Activated CD4-positive, alpha-beta T cell treated with anti-CD3 and anti-CD28 coated beads, Interleukin-10, Interleukin-2, amounts not matched to agents 100 ng/mL and 50 ng/mL, durations not matched to agents 16 hours and 8 hours (primary cell): Measurements from ENCODE around the gene ZNF577.
"Not testable (repeated sequence)": the region's sequence is repeated elsewhere in the genome, so short reads cannot be mapped to it uniquely, and the experiment has no call there.

Experiments used
- DNase-seq: peaks from one replicate; pipeline ENCODE4 v3.0.0-alpha.2; 2020

The ZNF577 gene

DNA sequence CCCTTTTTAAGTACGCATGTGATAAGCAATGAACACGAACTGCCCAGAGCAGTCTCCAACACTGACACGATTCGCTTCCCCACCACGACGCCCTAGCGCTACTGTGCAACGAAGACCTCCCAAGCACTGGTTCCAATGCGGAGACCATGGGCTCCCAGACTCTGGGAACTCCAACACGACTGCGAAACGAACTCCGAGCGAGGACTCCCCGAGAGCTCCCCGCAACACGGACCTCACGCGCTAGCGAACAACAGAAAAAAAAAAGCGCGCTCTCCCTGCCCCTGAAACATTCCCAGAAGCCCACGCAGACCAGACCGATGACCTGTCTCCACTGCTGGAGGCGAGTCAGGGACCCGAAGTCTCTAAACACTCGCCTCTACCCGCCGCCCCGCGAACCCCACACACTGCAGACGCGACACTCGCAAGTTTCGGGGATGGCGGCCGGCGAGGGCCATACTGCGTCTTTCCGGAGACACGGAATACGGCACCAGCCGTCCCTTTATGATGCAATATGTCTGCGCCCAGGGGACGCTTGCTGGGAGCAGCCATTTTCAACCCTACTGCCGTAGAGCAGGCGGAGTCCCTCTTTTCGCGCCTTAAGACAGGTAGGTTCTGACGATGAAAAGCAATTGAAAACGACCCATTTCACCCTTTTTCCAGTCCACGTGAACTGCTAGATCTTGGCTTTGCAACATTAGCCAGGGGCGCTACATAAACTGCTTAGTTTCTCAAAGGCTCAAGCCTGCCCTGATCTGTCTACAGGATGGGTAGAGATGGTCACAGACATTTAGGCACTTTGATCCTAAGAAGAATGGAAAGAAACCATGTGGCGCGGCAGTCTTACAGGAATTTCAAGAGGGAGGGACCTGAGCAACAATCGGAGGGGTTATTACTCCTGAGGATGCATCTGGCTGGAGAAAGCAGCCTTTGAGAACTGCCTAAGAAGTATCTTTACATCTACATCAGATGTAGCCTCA, at the start of gene ZNF577:
TSS of gene ZNF577 (minus strand) at position 430 of the 977 bp plus-strand sequence. CDS start 7,569 bp downstream, outside the sequence.
- peak; percentile 71 for DNase-seq

DNA sequence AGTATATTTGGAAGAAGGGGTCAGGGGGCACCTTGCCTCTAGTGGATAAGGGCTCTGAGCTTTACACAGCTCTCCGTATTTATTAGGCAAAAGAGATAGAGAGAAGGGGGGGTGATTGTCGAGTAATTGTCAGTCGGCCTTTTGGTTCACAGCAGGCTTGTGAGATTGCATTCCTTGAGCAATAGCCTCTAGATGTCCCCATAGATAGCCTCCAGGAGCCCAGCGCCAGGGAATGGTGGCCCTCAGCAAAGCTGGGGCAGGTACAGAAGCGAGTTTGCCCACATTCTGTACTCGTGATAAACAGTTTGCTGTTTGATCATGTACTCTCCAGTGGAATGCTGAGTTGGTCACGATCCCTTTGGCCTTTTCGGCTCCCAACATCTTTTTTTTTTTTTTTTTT, 44.2 kb upstream of the ZNF577 start:
- DNase-seq, result no peak

DNA sequence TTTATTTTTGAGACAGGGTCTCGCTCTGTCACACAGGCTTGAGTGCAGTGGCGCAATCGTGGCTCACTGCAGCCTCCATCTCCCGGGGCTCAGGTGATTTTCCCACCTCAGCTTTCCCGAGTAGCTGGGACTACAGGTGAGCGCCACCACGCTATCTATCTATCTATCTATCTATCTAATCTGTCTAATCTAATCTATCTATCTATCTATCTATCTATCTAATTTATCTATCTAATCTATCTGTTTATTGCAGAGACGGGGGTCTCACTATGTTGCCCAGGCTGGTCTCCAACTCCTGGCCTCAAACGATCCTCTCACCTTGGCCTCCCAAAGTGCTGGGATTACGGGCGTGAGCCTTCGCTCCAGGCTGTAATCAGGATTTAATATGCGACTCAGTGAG, 40.1 kb upstream of the ZNF577 start:
- DNase-seq, result no peak

DNA sequence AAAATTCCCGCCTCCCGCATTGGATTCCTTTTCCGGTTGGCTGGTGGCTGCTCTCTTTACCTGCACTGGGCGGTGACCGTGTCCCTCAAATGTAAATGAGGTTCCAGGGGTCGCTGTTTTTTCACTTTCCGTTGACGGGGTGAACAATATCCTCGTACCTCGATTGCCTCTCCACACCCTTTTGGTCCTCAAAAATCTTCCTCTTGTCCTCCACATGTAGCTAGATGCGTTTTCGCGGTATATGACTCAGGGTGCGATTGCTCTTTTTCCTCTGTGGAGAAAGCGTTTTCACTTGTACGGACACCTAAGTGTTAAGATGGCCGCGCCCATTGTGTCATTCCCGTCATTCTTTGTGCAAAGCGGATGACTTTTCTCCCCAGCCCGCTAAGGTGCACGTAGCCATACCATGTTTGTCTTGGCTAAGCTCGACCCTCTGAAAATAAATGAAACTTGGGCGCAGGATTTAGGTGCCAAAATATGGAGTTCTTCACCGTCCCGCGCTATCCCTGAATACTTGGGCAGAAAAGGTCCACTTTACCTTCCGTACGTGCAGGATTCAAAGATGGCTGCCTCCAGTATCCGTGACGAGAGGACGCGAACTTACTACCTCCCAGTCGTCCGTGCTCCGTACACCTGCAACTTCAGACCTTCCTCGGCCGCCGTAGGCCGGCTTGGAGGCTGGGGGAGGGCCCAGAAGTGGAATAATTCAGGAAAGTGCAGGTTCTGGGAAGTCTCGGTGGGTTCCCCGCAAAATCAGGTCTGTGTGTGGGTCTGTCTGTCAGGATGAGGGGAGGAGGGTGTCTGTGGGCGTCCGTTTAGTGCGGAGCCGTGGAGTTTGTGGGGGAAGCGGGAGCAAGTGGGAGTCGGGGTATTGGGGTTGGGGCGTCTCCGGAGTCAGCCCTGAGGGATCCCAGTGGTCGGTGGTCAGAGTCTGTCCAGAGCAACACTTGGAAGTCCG, 39.3 kb upstream of the ZNF577 start, which contains the start of gene ZNF613:
TSS of gene ZNF613 (plus strand) at position 689 of the 958 bp plus-strand sequence. CDS start 8,749 bp downstream, outside the sequence.
- DNase-seq, result peak; percentile 88

DNA sequence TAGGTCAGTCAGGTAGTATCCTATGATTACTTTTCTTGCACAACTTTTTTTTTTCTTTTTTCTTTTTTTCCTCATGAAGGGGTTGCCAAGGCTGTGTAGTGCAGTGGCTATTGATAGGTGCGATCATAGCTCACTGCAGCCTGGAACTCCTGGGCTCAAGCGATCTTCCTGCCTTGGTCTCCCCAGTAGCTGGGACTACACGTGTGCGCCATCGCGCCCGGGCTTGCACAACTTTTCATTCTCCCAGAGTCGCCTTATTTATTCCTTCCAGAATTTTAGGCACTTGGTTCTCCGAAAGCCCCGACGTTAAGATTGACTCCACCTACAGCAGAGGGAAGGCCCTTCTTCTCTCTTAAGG, 38.7 kb upstream of the ZNF577 start:
- no peak for DNase-seq

DNA sequence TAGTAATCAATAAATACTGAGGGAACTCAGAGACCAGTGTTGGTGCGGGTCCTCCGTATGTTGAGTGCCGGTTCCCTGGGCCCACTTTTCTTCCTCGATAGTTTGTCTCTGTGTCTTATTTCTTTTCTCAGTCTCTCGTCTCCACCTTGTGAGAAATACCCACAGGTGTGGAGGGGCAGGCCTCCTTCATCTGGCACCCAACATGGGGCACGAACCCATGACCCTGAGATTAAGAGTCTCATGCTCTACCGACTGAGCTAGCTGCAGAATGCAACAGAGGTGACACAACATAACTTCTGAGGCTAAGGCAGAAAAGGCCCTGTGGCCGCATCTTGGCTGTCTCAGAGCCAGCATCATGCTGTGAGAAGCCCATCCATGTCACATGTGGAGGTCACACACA, 34.2 kb upstream of the ZNF577 start:
- no peak for DNase-seq

DNA sequence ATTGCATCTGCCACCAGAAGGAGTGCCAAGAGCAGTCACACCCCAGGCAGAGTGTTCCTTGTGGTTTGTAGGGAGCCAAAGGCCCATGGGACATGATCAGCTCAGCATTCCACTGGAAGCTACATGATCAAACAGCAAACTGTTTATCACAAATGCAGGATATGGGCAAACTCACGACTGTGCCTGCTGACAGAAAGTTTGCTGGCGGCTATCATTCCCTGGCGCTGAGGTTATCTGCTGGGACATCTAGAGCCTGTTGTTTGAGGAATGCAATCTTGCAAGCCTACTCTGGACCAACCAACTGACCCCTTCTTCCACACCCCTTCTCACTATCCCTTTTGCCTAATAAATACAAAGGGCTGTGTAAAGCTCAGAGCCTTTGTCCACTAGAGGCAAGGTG, 31.9 kb upstream of the ZNF577 start:
- no peak for DNase-seq

DNA sequence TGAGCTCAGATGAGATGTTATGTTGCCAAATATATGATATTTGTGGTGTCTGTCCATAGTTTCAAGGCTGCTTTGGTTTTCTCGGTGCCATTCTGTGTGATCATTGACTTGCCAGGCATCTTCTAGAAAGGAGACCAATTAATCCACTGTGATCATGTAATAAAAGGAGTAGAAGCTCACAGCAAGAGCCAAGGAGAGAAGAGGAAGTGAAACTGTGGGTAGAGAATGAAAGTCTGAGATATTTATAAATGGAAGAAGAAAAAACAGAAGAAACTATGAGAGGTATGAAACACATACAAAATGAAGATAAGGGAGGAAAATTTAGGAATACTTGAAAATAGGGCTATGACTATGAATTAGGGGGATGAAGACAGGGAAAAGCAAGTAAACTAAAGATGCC, 28.4 kb upstream of the ZNF577 start:
- no peak for DNase-seq

DNA sequence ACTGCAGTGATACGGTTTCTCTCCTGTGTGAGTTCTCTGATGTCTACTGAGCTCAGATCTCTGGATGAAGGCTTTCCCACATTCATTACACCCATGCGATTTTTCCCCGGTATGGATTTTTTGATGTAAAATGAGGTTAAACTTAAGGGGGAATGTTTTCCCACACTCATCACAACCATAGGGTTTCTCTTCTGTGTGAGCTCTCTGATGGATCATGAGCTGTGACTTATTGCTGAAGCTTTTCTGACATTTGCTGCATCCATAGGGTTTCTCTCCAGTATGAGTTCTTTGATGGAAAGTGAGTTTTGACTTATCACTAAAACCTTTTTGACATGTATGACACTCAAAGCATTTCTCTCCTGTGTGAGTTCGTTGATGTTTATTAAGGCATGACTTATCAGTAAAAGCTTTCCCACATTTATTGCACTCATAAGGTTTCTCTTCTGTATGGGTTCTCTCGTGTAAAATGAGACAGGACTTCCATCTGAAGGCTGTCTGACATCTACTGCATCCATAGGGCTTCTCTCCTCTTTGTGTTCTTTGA, 27.6 kb upstream of the ZNF577 start:
- no peak for DNase-seq

DNA sequence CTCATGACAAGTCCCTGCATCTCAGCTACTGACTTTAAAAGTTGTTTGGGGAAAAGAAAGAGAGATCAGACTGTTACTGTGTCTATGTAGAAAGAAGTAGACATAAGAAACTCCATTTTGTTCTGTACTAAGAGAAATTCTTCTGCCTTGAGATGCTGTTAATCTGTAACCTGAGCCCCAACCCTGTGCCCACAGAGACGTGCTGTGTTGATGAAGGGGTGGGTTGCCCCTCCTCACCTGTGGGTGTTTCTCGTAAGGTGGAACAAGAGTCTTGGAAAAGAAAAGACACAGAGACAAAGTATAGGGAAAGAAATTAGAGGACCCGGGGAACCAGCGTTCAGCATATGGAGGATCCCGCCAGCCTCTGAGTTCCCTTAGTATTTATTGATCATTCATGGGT, 20.2 kb upstream of the ZNF577 start:
- DNase-seq, result not testable (repeated sequence)

DNA sequence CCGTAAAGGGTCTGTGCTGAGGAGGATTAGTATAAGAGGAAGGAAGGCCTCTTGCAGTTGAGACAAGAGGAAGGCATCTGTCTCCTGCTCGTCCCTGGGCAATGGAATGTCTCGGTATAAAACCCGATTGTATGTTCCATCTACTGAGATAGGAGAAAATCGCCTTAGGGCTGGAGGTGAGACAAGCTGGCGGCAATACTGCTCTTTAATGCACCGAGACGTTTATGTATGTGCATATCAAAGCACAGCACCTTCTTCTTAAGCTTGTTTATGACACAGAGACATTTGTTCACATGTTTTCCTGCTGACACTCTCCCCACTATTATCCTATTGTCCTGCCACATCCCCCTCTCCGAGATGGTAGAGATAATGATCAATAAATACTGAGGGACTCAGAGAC, 18.4 kb upstream of the ZNF577 start:
- not testable (repeated sequence) for DNase-seq

DNA sequence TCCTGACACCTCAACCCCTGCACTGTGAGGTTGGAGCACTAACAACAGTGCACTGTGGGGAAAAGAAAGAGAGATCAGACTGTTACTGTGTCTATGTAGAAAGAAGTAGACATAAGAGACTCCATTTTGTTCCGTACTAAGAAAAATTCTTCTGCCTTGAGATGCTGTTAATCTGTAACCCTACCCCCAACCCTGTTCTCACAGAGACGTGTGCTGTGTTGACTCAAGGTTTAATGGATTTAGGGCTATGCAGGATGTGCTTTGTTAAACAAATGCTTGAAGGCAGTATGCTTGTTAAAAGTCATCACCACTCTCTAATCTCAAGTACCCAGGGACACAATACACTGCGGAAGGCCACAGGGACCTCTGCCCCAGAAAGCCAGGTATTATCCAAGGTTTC, 17.9 kb upstream of the ZNF577 start:
- DNase-seq, result not testable (repeated sequence)

DNA sequence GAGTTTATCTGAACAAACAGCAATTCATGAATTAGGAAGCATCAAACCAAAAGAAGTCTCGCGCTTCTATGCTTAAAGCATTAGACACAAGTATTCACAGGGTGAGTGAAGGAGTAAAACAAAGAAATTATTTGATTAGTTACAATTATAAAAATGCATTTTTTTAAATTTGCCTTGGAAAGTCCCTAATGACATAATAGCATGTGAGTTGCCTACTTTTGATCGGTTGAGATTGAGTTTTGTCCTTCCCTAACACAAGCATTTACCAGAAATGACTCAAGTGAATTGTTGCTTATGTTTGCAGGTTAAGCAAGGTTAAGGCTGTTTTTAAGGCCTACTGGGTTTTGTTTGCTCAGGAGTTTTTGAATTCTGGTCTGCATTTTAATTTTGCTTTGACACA, 17.5 kb upstream of the ZNF577 start:
- no peak for DNase-seq

DNA sequence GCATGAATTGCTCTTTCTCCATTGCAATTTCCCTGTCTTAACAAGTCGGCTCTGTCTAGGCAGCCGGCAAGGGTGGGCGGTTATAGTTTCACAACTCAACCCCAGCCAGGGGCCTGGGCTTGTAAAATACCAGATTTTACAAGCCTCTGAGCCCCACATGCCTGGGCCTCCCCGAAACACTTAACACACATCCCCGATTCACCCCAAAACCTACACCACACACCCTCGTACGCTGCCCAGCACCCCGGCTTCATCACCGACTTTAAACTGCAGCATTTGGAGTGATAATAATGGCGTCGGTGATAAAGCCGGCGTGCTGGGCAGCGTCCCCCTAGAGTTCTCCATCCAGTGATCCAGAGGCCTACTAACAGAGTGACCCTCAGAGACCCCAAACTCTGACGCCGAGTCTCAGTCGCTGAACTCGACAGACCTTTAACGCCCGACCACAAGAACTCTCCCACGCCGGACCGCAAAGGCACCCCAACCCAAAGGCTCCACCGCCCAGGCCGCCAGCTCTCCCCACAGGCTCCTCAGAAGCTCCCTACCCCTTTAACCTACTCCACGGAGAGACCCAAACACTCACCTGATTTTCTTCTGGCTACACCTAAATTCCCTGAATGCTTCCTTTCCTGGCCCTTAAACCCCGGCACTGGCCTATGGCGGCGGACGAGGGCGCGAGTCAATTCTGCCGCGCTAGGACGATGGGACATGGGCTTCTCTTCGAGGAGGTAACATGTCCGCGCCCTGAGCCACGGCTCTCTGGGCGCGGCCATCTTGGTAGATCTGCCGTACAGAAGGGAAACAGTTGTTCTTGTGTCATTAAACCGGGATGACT, 16.8 kb upstream of the ZNF577 start, which contains the start of gene ZNF649:
TSS of gene ZNF649 (minus strand) at position 687 of the 835 bp plus-strand sequence. CDS start 4,910 bp downstream, outside the sequence.
- peak; percentile 88 for DNase-seq

DNA sequence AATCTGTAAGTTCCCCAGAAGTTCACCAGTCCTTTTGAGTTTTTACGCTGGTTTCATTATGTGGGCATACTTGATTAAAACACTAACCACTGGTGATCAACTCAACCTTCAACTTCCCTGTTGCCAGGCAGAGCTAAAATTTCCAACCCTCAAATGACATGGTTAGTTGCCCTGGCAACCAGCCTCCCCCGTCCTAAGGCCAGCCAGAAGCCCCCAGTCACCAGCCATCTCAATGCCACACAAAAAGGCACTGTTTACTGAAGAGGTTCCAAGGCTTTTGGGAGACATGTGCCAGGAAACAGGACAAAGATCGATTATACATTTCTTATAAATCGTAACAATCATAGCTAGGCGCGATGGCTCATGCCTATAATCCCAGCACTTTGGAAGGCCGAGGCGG, 15.4 kb upstream of the ZNF577 start:
- no peak for DNase-seq

DNA sequence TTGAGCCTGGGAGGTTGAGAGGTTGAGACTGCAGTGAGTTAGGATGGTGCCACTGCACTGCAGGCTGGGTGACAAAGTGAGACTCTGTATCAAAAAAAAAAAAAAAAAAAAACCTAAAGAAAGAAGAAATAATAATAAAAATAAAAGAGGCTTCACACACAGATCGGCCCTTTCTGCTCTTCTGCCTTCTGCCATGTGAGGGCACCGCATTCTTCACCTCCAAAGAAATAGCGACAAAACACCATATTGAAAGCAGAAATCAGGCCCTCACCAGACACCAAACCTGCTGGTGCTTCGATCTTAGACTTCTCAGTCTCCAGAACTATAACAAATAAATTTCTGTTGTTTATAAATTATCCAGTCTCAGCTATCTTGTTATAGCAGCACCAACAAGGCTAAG, 14.1 kb upstream of the ZNF577 start:
- no peak for DNase-seq

DNA sequence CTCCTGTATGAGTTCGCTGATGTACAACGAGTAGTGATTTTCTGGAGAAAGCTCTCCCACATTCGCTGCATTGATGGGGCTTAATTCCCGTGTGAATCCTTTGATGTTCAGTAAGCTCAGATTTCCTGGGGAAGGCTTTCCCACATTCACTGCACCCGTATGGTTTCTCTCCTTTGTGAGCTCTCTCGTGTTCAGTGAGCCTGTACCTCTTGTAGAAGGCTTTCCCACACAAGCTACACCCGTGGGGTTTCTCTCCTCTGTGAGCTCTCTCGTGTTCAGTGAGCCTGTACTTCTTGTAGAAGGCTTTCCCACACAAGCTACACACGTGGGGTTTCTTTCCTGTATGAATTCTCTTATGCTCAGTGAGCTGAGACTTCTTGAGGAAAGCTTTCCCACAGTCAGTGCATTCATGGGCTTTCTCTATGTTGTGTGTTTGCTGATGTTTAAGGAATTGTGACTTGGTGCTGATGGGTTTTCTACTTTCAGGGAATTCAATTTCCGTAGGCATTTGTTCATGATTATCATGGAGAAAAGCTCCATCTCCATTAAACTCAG, 3.5 kb upstream of the ZNF577 start:
- no peak for DNase-seq

DNA sequence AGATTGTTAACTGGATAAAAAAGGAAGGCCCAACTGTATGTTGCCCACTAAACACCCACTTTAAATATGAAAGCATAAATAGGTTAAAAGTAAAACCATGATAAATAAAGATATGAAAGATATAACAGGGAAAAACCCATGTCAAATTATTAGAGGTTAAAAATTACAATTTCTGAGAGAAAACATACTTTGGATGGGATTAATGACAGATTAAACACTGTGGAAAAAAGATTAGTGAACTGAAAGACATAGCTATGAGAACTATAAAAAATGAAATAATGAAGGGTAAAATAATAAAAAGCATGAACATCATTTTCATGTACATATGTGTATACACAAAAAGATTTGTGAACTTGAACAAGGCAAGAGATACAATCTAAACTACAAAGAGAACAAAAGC, 2.2 kb upstream of the ZNF577 start:
- DNase-seq, result no peak

DNA sequence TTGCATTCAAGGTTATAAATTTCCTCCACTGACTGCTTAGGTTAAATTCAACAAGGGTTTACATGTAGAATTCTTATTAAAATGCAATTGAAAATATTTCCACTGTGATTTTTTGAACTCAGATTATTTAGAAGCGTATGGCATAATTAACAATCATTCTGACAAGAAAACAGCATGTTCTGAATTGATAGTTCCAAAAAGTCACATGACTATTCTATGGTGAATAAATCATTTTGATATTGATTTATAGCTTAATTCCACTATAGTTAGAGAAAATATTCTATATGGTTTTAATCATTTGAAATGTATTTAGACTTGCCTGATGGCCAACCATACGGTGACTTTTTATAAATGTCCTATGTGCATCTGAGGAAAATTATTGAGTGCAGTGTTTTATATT, 3.0 kb downstream of the ZNF577 start:
- DNase-seq, result no peak

DNA sequence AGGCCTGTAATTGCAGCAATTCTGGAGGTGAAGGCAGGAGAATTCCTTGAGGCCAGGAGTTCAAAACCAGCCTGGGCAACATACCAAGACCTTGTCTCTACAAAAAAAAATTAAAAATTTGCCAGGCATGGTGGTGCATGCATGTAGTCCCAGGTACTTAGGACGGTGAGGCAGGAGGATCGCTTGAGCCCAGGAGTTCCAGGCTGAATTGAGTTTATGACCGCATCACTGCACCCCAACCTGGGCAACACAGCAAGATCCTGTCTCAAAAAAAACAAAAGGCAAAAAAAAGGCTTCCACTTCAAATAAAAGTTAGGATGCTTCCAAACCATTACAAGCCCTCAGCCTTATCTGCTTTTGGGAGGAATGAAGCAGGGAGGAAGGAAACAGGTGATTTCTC, 5.2 kb downstream of the ZNF577 start:
- no peak for DNase-seq

DNA sequence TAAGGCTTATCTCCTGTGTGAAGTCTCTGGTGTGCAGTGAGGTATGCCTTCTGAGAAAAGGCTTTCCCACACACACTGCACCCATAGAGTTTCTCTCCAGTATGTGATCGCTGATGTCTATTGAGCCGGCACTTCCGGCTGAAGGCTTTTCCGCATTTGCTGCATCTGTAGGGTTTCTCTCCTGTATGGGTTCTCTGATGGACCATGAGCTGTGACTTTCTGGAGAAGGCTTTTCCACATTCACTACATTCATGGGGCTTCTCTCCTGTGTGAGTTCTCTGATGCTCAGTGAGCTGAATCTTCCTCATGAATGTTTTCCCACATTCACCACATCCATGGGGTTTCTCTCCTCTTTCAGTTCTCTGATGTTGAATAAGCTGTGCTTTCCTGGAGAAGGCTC, 14.7 kb downstream of the ZNF577 start:
- no peak for DNase-seq
